Activated CD4-positive, alpha-beta T cell treated with anti-CD3 and anti-CD28 coated beads, Interleukin-2, Interleukin-6, amounts not matched to agents 100 ng/mL and 50 ng/mL, durations not matched to agents 16 hours and 8 hours (primary cell): Measurements from ENCODE around the gene RECK.
"Not testable (repeated sequence)": the region's sequence is repeated elsewhere in the genome, so short reads cannot be mapped to it uniquely, and the experiment has no call there.

ENCODE experiments used
- DNase-seq: peaks from one replicate; pipeline ENCODE4 v3.0.0-alpha.2; 2020

The RECK gene

GRCh38 chr9:36074055-36074454 is 37.3 kb downstream of the RECK start:
- DNase-seq, result no peak

GRCh38 chr9:36074870-36075532 is 38.3 kb downstream of the RECK start:
- no peak for DNase-seq

- DNase-seq, result no peak
Observed at GRCh38 chr9:36078051-36078450, 41.3 kb downstream of the RECK start.

GRCh38 chr9:36080519-36080918 is 43.8 kb downstream of the RECK start:
- no peak for DNase-seq

GRCh38 chr9:36082931-36083330 is 46.2 kb downstream of the RECK start:
- DNase-seq, result no peak

- DNase-seq, result no peak
Observed at GRCh38 chr9:36086442-36086841, 49.7 kb downstream of the RECK start.

GRCh38 chr9:36087054-36087453 is 50.3 kb downstream of the RECK start:
- not testable (repeated sequence) for DNase-seq

- DNase-seq, result no peak
Observed at GRCh38 chr9:36088020-36088419, 51.3 kb downstream of the RECK start.

GRCh38 chr9:36091026-36091953 is 54.6 kb downstream of the RECK start:
- no peak for DNase-seq

GRCh38 chr9:36092014-36092413 is 55.3 kb downstream of the RECK start:
- DNase-seq, result no peak

GRCh38 chr9:36092509-36093215 is 55.9 kb downstream of the RECK start:
- DNase-seq, result peak; percentile 75

- no peak for DNase-seq
Observed at GRCh38 chr9:36093384-36093783, 56.7 kb downstream of the RECK start.

GRCh38 chr9:36099718-36100117 is 63.0 kb downstream of the RECK start:
- DNase-seq, result no peak

- DNase-seq, result no peak
Observed at GRCh38 chr9:36100532-36100931, 63.8 kb downstream of the RECK start.

- DNase-seq, result no peak
Observed at GRCh38 chr9:36101916-36102741, 65.4 kb downstream of the RECK start.

- peak; percentile 90 for DNase-seq
Observed at GRCh38 chr9:36102742-36103495, 66.2 kb downstream of the RECK start.

GRCh38 chr9:36109071-36109470 is 72.4 kb downstream of the RECK start:
- DNase-seq, result no peak

GRCh38 chr9:36110434-36110833 is 73.7 kb downstream of the RECK start:
- DNase-seq, result no peak

GRCh38 chr9:36112516-36112915 is 75.8 kb downstream of the RECK start:
- DNase-seq, result no peak

GRCh38 chr9:36113999-36114398 is 77.3 kb downstream of the RECK start:
- no peak for DNase-seq

GRCh38 chr9:36116593-36116992 is 79.9 kb downstream of the RECK start:
- DNase-seq, result no peak

- no peak for DNase-seq
Observed at GRCh38 chr9:36118201-36118600, 81.5 kb downstream of the RECK start.
